CD4-positive, alpha-beta memory T cell (primary cell): ENCODE results near the gene DIS3L. TPM values are rescaled to one million over a fixed set of nuclear protein-coding genes. Genes with fewer than 3 reads are reported as not detected.
"Not testable (repeated sequence)": the region's sequence is repeated elsewhere in the genome, so short reads cannot be mapped to it uniquely, and the experiment has no call there.

Experiments
- CTCF ChIA-PET: fragments of 350-600 bp; sonication (Branson Sonifier 250); formaldehyde crosslinking; loops from one replicate; lab custom pipeline; 2021; ENCODE audit warnings: inconsistent platforms; ENCODE audit not compliant: partially characterized antibody; lab: Charles Lee
- POLR2A ChIA-PET: fragments of 350-600 bp; sonication (Branson Sonifier 250); formaldehyde crosslinking; loops from one replicate; lab custom pipeline; 2021; ENCODE audit not compliant: partially characterized antibody; lab: Charles Lee
- DNase-seq, 5 donors: peaks; one replicate each; pipeline versions ENCODE4 v3.0.0 to v3.0.0-alpha.2; 2020 to 2022; ENCODE audit warnings: mixed read lengths in 1 of 5
- H3K27ac ChIP-seq: one replicate; pipeline ENCODE4 v1.7.0; 2013; ENCODE audit warnings: low read depth, low read length
- H3K27me3 ChIP-seq: 2 replicates; pipeline ENCODE4 v1.7.0; 2013; ENCODE audit warnings: mild to moderate bottlenecking, low read length, moderate library complexity; ENCODE audit not compliant: insufficient read depth
- H3K36me3 ChIP-seq: 2 replicates; pipeline ENCODE4 v1.7.0; 2013; ENCODE audit warnings: mild to moderate bottlenecking, low read length, moderate library complexity; ENCODE audit not compliant: insufficient read depth
- H3K4me1 ChIP-seq: 2 replicates; pipeline ENCODE4 v1.7.0; 2013; ENCODE audit warnings: mild to moderate bottlenecking, low read length, moderate library complexity; ENCODE audit not compliant: insufficient read depth
- H3K4me3 ChIP-seq, 2 donors: one replicate each; pipeline ENCODE4 v1.7.0; 2013; ENCODE audit warnings: low read length in 2 of 2, mild to moderate bottlenecking in 1 of 2
- H3K9me3 ChIP-seq, 2 donors: one replicate each; pipeline ENCODE4 v1.7.0; 2013; ENCODE audit warnings: low read length in 2 of 2, control low read depth in 1 of 2; ENCODE audit not compliant: control insufficient read depth in 1 of 2
- H3K27ac Mint-ChIP-seq, 7 donors: one replicate each; pipeline ENCODE4 v1.8.0; 2020 to 2021; ENCODE audit warnings: mixed read lengths in 7 of 7, mild to moderate bottlenecking in 6 of 7, inconsistent platforms in 3 of 7, moderate library complexity in 3 of 7
- H3K27me3 Mint-ChIP-seq, 2 donors: one replicate each; pipeline ENCODE4 v1.8.0; 2020 to 2021; ENCODE audit warnings: mixed read lengths in 2 of 2
- H3K36me3 Mint-ChIP-seq, 2 donors: one replicate each; pipeline ENCODE4 v1.8.0; 2020 to 2021; ENCODE audit warnings: mixed read lengths in 2 of 2, inconsistent platforms in 1 of 2, mild to moderate bottlenecking in 1 of 2
- H3K4me1 Mint-ChIP-seq, 4 donors: one replicate each; pipeline ENCODE4 v1.8.0; 2020 to 2021; ENCODE audit warnings: mixed read lengths in 4 of 4, mild to moderate bottlenecking in 1 of 4
- H3K4me3 Mint-ChIP-seq, 8 donors: one replicate each; pipeline ENCODE4 v1.8.0; 2020 to 2021; ENCODE audit warnings: mixed read lengths in 8 of 8, mild to moderate bottlenecking in 7 of 8, moderate library complexity in 6 of 8, inconsistent platforms in 3 of 8
- H3K9me3 Mint-ChIP-seq, 8 donors: one replicate each; pipeline ENCODE4 v1.8.0; 2020 to 2021; ENCODE audit warnings: mixed read lengths in 8 of 8, mild to moderate bottlenecking in 5 of 8, inconsistent platforms in 3 of 8, moderate library complexity in 1 of 8
- intact Hi-C: fragments of 100-400 bp; cut with micrococcal nuclease; formaldehyde crosslinking; loops from one replicate; pipeline ENCODE4 v1.15.1; 2023
- polyA plus RNA-seq, 2 donors: library from polyadenylated mRNA; unstranded; fragments of 300-500 nt; fragmentation: Illumina TruSeq; gene quantifications; one replicate each; pipeline ENCODE4 v1.2.3, GENCODE V29; 2021
- total RNA-seq, 2 experiments: library from RNA; stranded (reverse); gene quantifications; one replicate each; pipeline ENCODE4 v1.2.3, GENCODE V29; 2021

Gene DIS3L
- total and polyA plus RNA-seq, 4 experiments from 2014 or later = 32.4 to 40.3 (median 36.2) TPM

DNA sequence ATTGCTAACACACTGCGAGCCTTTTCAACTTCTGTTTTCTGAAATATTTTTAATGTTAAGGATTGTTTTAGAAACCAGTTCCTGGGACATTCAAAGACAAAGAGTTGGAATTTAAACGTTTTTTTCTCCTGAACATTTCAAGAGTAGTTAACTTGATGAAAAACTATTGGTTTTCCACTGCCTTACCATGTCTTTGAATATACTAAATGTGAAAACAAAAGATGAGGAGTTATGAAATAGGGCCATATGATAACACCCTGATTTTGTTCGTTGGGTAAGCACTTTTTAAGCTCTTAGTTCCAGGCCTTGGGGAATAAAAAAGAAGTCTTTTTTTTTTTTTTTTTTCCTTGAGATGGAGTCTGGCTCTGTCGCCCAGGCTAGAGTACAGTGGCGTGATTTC, 2.8 kb downstream of the DIS3L start:
- H3K9me3 Mint-ChIP-seq = no peaks in the 10 kb centered on the region
- peaks cover 16 to 31% of the 10 kb centered on the region in 2 donors for H3K36me3 Mint-ChIP-seq

DNA sequence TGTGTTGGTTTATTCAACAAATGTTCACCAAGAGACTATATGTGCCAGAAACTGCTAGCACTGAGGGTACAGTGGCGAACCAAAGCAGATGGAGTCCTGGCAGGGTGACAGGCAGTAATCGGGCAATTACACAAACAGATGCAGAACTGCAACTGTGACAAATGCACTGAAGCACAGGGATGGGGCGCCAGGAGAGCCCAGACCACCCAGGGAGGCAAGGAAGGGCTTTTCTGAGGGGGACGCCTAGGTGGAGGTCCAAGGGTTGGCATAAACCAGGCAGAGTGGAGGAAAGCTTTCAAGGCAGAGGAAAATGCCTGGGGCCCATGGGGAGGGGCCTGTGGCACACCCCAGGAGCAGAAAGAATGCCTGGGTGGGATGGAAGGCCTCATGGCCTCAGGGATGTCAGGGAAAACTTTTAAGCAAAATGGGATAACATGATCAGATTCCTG, 5.5 kb downstream of the DIS3L start:
- Histone ChIP-seq H3K9me3 (no peaks in the 10 kb centered on the region), H3K36me3 (peaks cover 4% of the 10 kb centered on the region), H3K27ac (no peak overlapping the region), H3K27me3 (no peaks in the 10 kb centered on the region), H3K4me3 (no peak overlapping the region), H3K4me1 (peaks cover 22% of the 10 kb centered on the region)
- ChIA-PET CTCF (interaction anchor here (1.2 kb wide), 1 partner anchor 87 kb away, joined by 3 read pairs; no protein-coding TSS in a partner anchor), POLR2A (no interaction called here)
- H3K27ac Mint-ChIP-seq = no peak overlapping the region
- DNase-seq = no peak
- no peak overlapping the region for H3K4me3 Mint-ChIP-seq
- H3K27me3 Mint-ChIP-seq = no peaks in the 10 kb centered on the region
- peaks cover 17 to 37% (median 30%) of the 10 kb centered on the region in 4 donors for H3K4me1 Mint-ChIP-seq
- intact Hi-C loops = loop anchor here (10.0 kb wide), 1 partner anchor 434 kb away; the partner anchor contains the start of gene RAB11A
- H3K36me3 Mint-ChIP-seq = peaks cover 19 to 50% of the 10 kb centered on the region in 2 donors
- no peaks in the 10 kb centered on the region for H3K9me3 Mint-ChIP-seq

More for the DNA sequence above, 2.8 kb downstream of the DIS3L start:
- Mint-ChIP-seq H3K4me1 (peaks cover 27 to 44% (median 37%) of the 10 kb centered on the region in 4 donors), H3K4me3 (peak overlapping the region in 1 of 8 donors; percentile 7), H3K27me3 (no peaks in the 10 kb centered on the region), H3K27ac (peak overlapping the region in 3 of 7 donors; percentile 6 to 94 (median 19))
- no peak overlapping the region for H3K4me3 ChIP-seq
- no peaks in the 10 kb centered on the region for H3K27me3 ChIP-seq
- H3K9me3 ChIP-seq = no peaks in the 10 kb centered on the region
- intact Hi-C loops = loop anchor here (10.0 kb wide), 1 partner anchor 431 kb away; the partner anchor contains the start of gene RAB11A
- no peak overlapping the region for H3K27ac ChIP-seq
- ChIA-PET POLR2A (interaction anchor here (0.6 to 3.3 kb wide), 2 partner anchors 208 to 1020 kb away, joined by 5 to 22 read pairs; partner anchors contain the start of genes RPL4 and ZWILCH), CTCF (interaction anchor here (1.0 kb wide), 1 partner anchor 8 kb away, joined by 3 read pairs; no protein-coding TSS in a partner anchor)
- peaks cover 4% of the 10 kb centered on the region for H3K36me3 ChIP-seq
- no peak for DNase-seq
- peaks cover 39% of the 10 kb centered on the region for H3K4me1 ChIP-seq

DNA sequence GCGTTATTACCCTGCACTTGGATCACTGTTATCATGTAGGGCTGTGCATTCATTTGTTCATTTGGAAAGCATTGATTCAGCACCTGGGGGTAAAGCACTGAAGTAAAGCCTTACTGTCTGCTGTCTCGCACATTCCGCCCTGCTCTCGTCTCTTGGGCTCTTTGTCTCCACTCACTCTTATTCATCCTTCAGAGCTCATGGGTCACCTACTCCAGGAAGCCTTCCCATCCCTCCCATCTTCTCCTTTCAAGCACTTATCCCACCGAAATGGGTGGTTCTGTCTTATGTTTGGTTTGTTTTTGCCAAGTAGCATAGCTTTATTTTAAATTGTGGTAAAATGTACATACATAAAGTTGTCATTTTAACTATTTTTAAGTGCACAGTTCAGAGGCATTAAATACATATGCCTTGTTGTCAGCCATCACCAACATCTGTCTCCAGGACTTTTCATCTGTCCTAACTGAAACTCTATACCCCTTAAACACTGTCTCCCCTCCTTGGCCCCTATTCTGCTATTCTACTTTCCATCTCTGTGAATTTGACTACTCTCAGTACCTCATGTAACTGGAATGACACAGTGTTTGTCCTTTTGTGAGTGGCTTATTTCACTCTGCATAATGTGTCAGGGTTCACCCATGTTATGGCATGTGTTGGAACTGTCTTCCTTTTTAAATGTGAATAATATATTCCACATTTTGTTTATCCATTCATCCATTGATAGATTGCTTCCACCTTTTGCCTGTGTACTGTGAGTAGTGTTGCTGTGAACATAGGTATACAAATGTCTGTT, 9.3 kb downstream of the DIS3L start:
- CTCF ChIA-PET = interaction anchor here (1.2 kb wide), 1 partner anchor 16 kb away, joined by 4 read pairs; no protein-coding TSS in a partner anchor
- Histone ChIP-seq H3K4me3 (no peak overlapping the region), H3K27ac (no peak overlapping the region), H3K27me3 (no peaks in the 10 kb centered on the region), H3K36me3 (peaks cover 3% of the 10 kb centered on the region), H3K9me3 (no peaks in the 10 kb centered on the region), H3K4me1 (no peaks in the 10 kb centered on the region)
- H3K27ac Mint-ChIP-seq = no peak overlapping the region
- H3K9me3 Mint-ChIP-seq = no peaks in the 10 kb centered on the region
- no peak overlapping the region for H3K4me3 Mint-ChIP-seq
- H3K4me1 Mint-ChIP-seq = peaks cover 8 to 17% (median 9%) of the 10 kb centered on the region in 4 donors
- no peak for DNase-seq
- H3K36me3 Mint-ChIP-seq = peaks cover 20 to 64% of the 10 kb centered on the region in 2 donors
- H3K27me3 Mint-ChIP-seq = no peaks in the 10 kb centered on the region
- intact Hi-C loops = no loop called here
- POLR2A ChIA-PET = interaction anchor here (0.8 to 1.4 kb wide), 4 partner anchors 8 to 15 kb away, joined by 3 to 5 read pairs (median 4); partner anchors contain the start of gene DIS3L

DNA sequence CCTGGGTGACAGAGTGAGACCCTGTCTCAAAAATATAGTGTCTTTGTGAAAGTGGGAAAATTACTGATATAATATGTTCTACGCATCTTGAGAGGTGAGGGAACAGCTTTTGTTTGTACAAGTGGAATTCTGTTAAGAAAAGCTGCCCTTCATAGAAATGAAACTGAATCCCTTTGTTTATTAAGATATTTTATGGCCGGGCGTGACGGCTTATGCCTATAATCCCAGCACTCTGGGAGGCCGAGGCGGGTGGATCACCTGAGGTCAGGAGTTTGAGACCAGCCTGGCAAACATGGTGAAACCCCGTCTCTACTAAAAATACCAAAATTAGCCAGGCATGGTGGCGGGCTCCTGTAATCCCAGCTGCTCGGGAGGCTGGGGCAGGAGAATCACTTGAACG, 11.1 kb downstream of the DIS3L start:
- POLR2A ChIA-PET, H3K9me3 Mint-ChIP-seq, H3K4me3 Mint-ChIP-seq: not testable (repeated sequence)

DNA sequence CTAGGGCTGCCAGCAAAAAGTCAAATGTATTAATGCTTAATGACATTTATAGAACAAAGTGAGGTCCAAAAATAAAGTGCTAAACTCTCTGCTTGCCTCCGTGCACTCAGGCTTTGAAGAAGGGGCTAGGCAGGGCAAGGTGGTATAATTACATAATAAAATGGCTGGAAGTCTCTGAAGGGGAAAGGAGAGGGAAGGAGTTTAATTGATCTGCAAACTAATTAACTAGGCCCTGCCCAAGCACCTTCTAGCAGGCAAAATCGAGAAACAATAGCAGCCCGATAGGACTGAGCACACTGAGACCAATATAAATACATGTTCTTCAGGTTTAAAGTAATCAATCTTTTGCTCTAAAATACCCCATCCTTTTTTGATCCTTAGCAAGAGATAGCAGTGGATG, 13.0 kb downstream of the DIS3L start:
- peak overlapping the region in 2 of 7 donors; percentile 17 to 77 for H3K27ac Mint-ChIP-seq
- Histone ChIP-seq H3K4me1 (no peaks in the 10 kb centered on the region), H3K4me3 (no peak overlapping the region), H3K9me3 (no peaks in the 10 kb centered on the region), H3K27ac (no peak overlapping the region), H3K36me3 (peaks cover 19% of the 10 kb centered on the region), H3K27me3 (no peaks in the 10 kb centered on the region)
- peaks cover 35 to 73% of the 10 kb centered on the region in 2 donors for H3K36me3 Mint-ChIP-seq
- intact Hi-C loops = no loop called here
- DNase-seq = no peak
- no peaks in the 10 kb centered on the region for H3K27me3 Mint-ChIP-seq
- ChIA-PET CTCF (interaction anchor here (1.0 to 1.3 kb wide), 2 partner anchors 10 to 80 kb away, joined by 3 read pairs; no protein-coding TSS in a partner anchor), POLR2A (no interaction called here)
- no peaks in the 10 kb centered on the region for H3K9me3 Mint-ChIP-seq
- peaks cover 5 to 9% (median 5%) of the 10 kb centered on the region in 4 donors for H3K4me1 Mint-ChIP-seq
- no peak overlapping the region for H3K4me3 Mint-ChIP-seq

More for the DNA sequence above, 11.1 kb downstream of the DIS3L start:
- DNase-seq, H3K27me3 Mint-ChIP-seq, H3K36me3 ChIP-seq, H3K4me1 ChIP-seq, H3K27me3 ChIP-seq, H3K4me3 ChIP-seq, H3K27ac Mint-ChIP-seq, H3K27ac ChIP-seq, intact Hi-C loops, CTCF ChIA-PET, H3K9me3 ChIP-seq: not testable (repeated sequence)
- H3K36me3 Mint-ChIP-seq = peaks cover 28 to 68% of the 10 kb centered on the region in 2 donors
- H3K4me1 Mint-ChIP-seq = peaks cover 4 to 14% (median 7%) of the 10 kb centered on the region in 4 donors

DNA sequence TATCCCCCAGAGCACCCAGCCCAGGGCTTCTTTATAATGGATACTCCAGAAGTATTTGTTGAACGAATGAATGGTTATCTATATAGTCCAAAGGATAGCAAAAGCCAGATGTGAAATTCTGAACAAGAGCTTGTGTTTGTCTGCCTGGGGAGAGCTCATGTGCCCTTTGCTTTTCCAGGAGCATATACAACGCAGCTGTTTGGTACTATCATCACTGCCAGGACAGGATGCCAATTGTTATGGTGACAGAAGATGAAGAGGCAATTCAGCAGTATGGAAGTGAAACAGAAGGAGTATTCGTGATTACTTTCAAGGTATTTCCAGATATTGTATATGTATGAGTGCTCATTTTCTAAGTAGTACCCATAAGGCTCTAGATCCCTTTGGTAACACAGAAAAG, 15.2 kb downstream of the DIS3L start:
- Histone ChIP-seq H3K9me3 (no peaks in the 10 kb centered on the region), H3K4me1 (no peaks in the 10 kb centered on the region), H3K27ac (no peak overlapping the region), H3K36me3 (peaks cover 31% of the 10 kb centered on the region), H3K27me3 (no peaks in the 10 kb centered on the region), H3K4me3 (no peak overlapping the region)
- Mint-ChIP-seq H3K27me3 (no peaks in the 10 kb centered on the region), H3K36me3 (peaks cover 43 to 69% of the 10 kb centered on the region in 2 donors), H3K9me3 (no peaks in the 10 kb centered on the region), H3K27ac (no peak overlapping the region), H3K4me3 (no peak overlapping the region), H3K4me1 (peaks cover 0 to 3% (median 0%) of the 10 kb centered on the region in 4 donors)
- no peak for DNase-seq
- ChIA-PET POLR2A (interaction anchor here (1.0 kb wide), 1 partner anchor 17 kb away, joined by 3 read pairs; no protein-coding TSS in a partner anchor), CTCF (no interaction called here)
- intact Hi-C loops = no loop called here

DNA sequence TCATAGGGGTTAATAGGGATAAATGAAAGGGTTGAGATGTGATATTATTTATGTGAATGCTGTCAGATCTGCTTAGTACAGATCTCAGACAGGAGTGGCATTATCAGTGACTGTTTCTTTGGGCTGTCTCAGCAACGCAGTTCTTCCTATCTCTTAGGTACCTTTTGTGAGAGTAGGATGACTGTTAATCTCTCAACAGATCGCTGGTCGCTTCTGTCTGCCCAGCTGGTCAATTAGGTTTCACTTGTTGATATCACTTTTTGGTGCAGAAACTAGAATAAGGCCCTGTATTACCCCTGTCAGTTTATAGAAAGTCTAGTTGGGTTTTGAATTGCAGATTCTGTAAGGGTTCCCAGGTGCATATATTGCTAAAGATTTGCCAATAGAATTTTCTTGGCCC, 16.5 kb downstream of the DIS3L start:
- POLR2A ChIA-PET = no interaction called here
- DNase-seq = no peak
- intact Hi-C loops = no loop called here

More for the DNA sequence above, 16.5 kb downstream of the DIS3L start:
- Mint-ChIP-seq H3K4me3 (no peak overlapping the region), H3K4me1 (peaks cover 0 to 3% (median 0%) of the 10 kb centered on the region in 4 donors), H3K9me3 (no peaks in the 10 kb centered on the region), H3K36me3 (peaks cover 43 to 78% of the 10 kb centered on the region in 2 donors), H3K27ac (no peak overlapping the region), H3K27me3 (no peaks in the 10 kb centered on the region)
- no peak overlapping the region for H3K4me3 ChIP-seq
- no peaks in the 10 kb centered on the region for H3K4me1 ChIP-seq
- H3K9me3 ChIP-seq = no peaks in the 10 kb centered on the region
- H3K36me3 ChIP-seq = peaks cover 41% of the 10 kb centered on the region
- H3K27me3 ChIP-seq = no peaks in the 10 kb centered on the region
- CTCF ChIA-PET = no interaction called here
- H3K27ac ChIP-seq = no peak overlapping the region
